HG02642 (cell line): ENCODE measurements around the gene RAMAC.
"Not testable (repeated sequence)": the region's sequence is repeated elsewhere in the genome, so short reads cannot be mapped to it uniquely, and the experiment has no call there.

ENCODE experiments used
- ATAC-seq: cut with Tn5 transposase; IDR thresholded peaks from one replicate; pipeline ENCODE4 v1.9.1; 2021; ENCODE audit warnings: mild to moderate bottlenecking; ENCODE audit not compliant: unreplicated experiment, poor library complexity

The RAMAC gene

GRCh38 chr15:82966671-82967071, 19.3 kb upstream of the RAMAC start:
- ATAC-seq, result peak; percentile 75

DNA sequence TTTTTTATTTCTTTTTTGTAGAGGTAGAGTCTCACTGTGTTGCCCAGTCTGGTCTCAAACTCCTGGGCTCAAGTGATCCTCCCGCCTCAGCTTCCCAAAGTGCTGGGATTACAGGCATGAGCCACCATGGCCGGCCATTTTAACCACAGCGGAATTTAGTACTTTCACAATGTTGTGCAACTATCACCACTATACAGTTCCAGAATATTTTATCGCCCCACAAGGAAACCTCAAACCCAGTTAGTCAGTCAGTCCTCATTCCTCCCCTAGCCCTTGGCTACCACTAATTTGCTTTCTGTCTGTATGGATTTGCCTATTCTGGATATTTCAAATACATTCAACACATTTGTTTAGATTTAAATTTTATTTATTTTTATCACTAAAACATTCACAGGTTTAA, 17.9 kb upstream of the RAMAC start:
- no peak for ATAC-seq

GRCh38 chr15:82969353-82969752, 16.7 kb upstream of the RAMAC start:
- no peak for ATAC-seq

GRCh38 chr15:82970078-82970686, 15.8 kb upstream of the RAMAC start:
- ATAC-seq, result no peak

DNA sequence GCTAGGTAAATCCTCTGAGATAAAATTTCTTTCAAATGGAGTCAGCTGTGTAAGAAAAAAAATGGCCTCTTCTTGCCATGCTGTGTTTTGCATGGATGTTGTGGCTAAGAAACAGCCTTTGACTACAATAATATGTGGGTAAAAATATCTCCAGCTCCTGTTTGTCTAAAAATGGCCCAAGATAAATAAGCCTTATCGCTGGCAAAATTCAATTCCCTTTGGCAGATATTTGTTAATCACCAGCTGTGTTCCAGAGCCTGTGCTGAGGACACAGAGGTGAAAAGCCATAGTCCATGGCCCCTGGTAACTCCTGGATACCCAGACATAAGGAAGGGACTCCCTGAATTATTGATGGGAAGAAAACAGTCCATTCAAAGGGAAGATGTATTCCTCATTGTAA, 15.3 kb upstream of the RAMAC start:
- no peak for ATAC-seq

- ATAC-seq, result no peak
Observed at GRCh38 chr15:82971218-82971984, 14.6 kb upstream of the RAMAC start.

DNA sequence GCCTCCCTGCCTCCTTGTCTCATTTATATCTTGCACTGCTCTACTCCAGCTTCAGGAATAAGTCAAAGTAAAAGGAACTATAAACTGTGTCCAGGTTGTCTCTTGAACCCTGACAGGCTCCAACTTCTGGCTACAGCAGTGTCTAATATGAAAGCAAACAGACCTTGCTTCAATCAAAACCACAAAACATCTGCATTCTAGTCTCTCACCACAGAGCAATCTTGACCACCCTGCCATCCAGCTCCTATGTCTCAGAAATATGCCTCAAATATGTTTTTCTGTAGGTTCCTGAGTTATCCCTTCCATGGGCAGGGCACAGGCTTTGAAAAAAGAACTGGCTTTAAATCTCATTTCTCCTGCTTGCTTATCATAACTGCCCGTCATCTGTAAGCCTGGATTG, 13.0 kb upstream of the RAMAC start:
- no peak for ATAC-seq

DNA sequence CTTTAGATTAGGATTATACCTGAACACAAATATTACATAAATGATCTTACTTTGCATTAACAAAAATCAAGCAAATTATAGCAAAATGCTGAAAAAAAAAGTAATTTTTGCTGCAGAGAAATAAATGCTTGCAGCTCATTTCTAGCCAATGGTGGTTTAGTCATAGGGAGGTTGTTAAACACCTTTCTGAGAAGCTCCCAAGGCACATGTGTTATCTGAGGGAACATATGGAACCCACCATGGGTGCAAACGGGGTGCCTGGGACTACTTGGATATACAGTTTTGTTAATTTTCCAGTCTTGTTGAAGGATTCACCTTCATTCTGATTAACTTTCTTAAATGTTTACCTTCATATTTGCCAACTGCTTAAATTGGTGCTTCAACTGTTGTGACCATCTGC, 8.9 kb upstream of the RAMAC start:
- ATAC-seq, result no peak

DNA sequence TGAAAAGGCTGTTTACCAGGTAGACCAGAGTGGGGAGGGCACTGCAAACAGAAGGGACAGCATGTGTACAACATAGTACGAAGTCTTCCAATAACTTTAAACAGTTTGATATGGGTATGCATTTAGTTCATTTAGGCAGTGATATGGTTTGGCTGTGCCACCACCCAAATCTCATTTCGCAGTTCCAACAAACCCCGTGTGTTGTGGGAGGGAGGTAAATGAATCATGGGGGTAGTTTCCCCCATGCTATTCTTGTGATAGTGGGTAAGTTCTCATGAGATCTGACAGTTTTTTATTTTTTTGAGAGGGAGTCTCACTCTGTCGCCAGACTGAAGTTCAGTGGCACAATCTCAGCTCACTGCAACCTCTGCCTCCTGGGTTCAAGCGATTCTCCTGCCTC, 7.6 kb upstream of the RAMAC start:
- ATAC-seq, result no peak

- no peak for ATAC-seq
Observed at GRCh38 chr15:82979726-82980125, 6.3 kb upstream of the RAMAC start.

DNA sequence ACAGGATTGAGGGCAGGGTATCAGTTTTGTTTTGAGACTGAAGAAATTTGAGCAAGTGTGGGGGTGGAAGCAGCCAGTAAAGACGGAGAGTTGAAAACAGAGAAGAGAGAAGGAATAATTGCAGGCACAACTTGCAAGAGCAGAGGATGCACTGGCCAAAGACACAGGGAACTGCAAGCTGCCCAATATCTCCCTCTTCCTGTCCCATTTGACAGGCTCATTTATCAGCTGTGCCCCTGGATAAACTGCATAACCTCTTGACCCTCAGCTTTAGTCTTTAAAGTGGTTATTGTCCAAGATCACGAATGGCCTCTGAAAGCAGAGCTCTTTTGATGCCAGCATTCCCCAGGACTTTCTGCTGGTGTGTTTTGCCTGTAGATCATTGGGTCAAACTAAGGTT, 5.0 kb upstream of the RAMAC start:
- no peak for ATAC-seq

GRCh38 chr15:82986442-82986780, 401 bp downstream of the RAMAC start:
- ATAC-seq, result no peak

DNA sequence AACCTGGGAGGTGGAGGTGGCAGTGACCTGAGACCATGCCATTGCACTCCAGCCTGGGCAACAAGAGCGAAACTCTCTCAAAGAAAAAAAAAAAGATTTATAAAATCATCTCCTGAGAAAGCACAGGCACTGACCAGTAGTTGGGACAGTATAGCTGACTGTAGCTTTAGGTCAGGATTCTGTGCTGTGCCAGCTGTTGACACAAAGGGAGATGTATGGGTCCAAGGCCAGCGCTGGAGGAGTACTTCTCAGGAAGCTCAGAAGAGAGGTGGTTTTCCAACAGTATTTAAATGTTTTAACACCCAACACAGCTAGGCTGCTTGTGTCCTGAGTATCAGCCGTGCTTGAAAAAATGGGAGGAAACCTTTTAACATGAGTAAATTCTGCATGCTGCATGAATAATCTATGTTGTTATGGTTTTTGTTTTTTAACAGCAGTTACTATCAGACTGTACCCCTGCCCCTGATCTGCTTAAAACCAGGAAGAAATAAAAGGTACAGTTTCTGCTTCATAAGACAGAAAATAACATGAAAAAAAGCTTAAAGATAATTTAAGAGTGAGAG, 6.5 kb downstream of the RAMAC start:
- ATAC-seq, result no peak

DNA sequence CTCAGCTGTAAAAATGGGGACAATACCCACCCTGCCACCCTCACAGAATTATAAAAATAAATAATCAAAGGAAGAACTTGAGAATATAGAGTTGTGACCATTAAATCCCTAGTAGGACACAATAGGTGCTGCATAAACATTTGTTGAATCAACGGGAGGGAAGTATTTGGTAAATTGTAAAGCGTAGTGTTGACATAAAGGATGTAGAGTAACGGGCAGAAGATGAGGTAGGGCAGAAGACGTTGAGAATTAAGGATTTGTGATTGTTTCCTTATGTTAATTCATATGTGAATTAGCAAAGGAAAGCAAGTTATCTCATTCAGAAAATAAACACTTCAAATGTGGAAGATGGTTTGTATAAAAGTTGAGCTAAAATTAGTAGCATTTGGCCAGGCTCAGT, 7.1 kb downstream of the RAMAC start:
- ATAC-seq, result no peak

- ATAC-seq, result no peak
Observed at GRCh38 chr15:82995076-82995475, 9.1 kb downstream of the RAMAC start.

DNA sequence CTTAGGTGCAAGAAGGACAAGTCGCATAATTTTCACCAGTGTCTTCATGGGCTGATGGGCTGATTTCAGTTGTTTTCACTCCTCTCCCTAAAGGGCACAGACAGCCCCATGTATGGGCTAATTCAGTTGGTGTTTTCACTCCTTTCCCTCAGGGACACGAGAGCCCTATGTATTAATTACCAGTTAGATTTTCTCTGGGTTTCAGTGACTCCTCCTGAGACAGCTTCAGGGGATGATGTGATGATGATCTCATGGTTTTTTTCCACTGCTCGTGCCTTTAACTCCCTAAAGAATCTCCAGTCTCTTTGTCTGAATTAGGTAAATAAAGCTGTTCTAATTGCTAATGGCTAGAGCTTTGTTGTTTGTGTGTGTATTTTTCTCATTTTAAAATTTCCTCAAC, 9.9 kb downstream of the RAMAC start:
- ATAC-seq, result no peak

DNA sequence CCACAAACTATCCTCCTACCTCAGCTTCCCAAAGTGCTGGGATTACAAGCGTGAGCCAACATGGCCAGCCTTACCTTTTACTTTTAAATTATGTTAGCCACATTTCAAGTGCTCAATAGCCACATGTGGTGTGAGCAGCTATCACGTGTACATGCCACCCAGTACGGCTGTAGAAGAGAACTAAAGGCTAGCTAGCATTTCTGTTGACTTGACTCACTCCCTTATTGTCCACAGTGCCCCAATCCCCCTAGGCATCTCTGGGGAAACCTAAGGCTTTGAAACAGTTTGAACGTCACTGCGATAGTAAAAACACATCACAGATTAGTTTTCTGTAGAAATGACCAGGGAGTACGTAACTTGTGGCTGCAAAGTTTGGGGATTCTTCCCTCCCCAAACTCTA, 13.4 kb downstream of the RAMAC start:
- no peak for ATAC-seq

- peak; percentile 69 for ATAC-seq
Observed at GRCh38 chr15:82999905-83000671, 14.1 kb downstream of the RAMAC start.

DNA sequence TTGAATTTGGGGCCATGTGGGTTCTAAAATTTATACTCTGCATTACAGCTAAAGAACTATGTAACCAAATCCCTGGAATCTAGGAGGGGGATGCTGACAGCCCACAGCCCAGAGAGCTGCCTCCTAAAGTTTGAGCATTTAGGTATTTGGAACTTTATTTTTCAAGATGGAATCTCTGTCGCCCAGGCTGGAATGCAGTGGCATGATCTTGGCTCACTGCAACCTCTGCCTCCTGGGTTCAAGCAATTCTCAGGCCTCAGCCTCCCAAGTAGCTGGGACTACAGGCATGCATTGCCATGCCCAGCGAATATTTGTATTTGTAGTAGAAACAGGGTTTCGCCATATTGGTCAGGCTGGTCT, 14.6 kb downstream of the RAMAC start:
- not testable (repeated sequence) for ATAC-seq

DNA sequence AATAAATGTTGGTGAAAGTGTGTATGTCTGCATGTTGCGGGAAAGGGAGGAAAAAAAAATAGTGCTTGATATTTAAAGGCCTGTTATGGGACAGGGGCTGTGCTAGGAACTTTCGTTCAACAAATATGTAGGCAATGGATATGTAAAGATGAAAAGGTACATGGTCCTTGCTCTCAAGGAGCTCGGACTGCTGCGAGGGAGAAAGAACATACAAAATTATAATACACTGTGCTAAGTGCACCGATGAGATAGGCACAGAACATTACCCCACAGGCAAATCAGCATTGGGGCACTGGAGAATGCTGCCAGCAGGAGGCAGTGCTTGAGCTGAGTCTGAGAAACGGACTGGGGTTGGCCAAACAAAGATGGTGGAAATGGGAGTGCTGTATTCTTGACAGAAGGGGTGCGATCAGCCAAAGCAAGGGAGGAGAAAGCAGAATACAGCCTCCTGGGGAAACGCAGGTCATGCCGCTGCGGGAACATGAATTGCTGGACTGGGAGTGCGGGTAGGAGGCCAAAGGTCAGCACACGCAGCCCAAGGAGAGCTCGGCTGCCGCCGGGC, 24.8 kb downstream of the RAMAC start:
- ATAC-seq, result peak; percentile 62
